ENCODE measurements around the gene RPL23.

RPL23 gene

GRCh38 chr17:38853292-38854219 lies at the start of gene RPL23:
RPL23 (minus strand) TSS chr17:38853721; CDS start chr17:38853710, 11 bp downstream.
- peak; percentile 98 for DNase-seq (ENCODE audit: low spot score)

GRCh38 chr17:38900978-38901656 lies 47.6 kb upstream of the RPL23 start:
- peak; percentile 53 for DNase-seq (ENCODE audit: low spot score)

DNA sequence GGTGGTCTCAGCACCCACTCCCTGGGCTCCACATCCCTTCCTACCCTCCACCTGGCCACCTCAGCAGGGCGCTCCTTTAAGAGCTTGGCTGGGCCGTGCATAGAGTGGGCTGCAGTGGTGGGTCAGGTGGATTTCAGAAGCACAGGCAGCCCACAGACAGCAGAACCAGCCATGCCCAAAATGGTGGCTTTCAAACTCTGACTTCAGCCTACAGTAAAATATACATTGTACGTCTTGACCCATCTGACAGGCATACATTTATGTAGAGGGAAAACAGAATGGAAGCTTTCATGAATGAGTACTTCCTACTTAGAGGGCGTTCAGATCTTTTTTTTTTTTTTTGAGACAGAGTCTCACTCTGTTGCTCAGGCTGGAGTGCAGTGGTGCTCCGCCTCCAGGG lies 45.9 kb upstream of the RPL23 start:
- no peak for DNase-seq (ENCODE audit: low spot score)

GRCh38 chr17:38898812-38899348 lies 45.4 kb upstream of the RPL23 start:
- no peak for DNase-seq (ENCODE audit: low spot score)

- DNase-seq (ENCODE audit: low spot score), result no peak
Measured at GRCh38 chr17:38898291-38898679, 44.8 kb upstream of the RPL23 start.

DNA sequence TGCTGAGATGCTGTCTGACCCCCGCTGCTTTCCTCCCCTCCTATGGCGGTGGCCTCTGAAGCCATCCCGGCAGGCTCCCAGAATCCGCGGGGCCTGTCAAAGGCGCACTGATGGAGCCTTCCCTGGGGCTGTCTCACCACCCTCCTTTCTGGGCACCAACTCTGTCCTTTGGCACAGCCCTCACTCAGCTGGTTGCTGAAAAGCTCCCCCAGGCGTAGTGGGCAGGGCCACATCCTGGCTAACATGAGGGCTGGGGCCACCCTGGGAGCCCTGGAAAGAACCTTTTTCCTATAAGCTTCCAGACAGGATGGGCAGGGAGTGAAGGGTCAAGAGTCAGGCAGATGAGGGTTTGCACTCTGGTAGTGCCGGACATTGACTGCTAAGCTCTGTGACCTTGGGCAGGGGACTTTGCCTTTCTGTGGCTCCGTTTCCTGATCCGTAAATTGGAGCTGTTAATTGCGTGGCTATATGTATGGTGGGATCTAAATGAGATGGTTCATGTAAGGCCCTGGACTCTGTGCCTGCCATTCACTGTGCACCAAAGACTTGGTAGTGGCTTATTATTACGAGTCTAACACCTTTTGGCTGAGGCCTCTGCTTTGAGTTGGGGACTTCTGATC lies 44.3 kb upstream of the RPL23 start:
- DNase-seq (ENCODE audit: low spot score), result no peak

- no peak for DNase-seq (ENCODE audit: low spot score)
Measured at GRCh38 chr17:38897176-38897575, 43.7 kb upstream of the RPL23 start.

- no peak for DNase-seq (ENCODE audit: low spot score)
Measured at GRCh38 chr17:38896346-38896954, 42.9 kb upstream of the RPL23 start.

GRCh38 chr17:38894276-38894675 lies 40.8 kb upstream of the RPL23 start:
- DNase-seq (ENCODE audit: low spot score), result no peak

DNA sequence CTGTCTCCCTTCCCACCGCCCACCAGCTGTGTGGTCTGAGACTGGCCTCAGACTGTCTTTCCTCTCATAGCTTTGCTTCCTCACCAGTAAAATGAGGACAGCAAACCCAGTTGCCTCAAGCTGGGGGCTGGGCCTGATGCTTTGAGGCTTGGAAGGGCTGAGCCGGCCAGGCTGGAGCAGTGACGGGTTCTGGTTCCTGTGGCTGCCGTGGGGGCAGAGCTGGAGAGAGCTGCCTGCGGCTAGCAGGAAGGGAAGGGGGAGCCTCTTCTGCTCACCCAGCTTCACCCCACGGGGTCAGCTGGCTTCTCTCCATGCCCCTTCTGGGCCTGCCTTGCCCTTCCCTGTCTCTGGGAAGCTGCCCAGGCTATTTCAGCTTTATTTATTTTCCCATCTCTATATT lies 40.1 kb upstream of the RPL23 start:
- DNase-seq (ENCODE audit: low spot score), result no peak

GRCh38 chr17:38893113-38893512 lies 39.6 kb upstream of the RPL23 start:
- no peak for DNase-seq (ENCODE audit: low spot score)

DNA sequence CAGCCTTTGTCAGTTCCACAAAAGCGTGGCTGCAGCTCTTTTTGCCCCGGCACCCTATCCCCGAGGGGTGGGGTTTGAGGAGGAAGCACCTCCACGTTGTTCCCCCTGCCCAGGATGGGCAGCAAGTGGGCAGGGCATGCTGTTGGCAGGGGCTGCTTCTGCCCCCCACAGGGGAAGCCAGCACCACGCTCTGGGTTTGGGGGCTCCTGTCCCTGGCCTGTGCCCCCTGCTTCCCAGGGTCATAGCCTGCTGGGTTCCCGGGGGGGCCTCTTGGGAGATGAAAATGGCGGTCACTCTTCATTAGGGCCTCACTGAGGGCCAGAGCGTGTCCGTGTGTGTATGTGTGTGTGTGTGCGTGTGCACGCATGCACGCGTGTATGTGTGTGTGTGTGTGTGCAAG lies 39.1 kb upstream of the RPL23 start:
- DNase-seq (ENCODE audit: low spot score), result no peak

- DNase-seq (ENCODE audit: low spot score), result no peak
Measured at GRCh38 chr17:38892083-38892482, 38.6 kb upstream of the RPL23 start.

GRCh38 chr17:38891441-38891840 lies 37.9 kb upstream of the RPL23 start:
- DNase-seq (ENCODE audit: low spot score), result no peak

DNA sequence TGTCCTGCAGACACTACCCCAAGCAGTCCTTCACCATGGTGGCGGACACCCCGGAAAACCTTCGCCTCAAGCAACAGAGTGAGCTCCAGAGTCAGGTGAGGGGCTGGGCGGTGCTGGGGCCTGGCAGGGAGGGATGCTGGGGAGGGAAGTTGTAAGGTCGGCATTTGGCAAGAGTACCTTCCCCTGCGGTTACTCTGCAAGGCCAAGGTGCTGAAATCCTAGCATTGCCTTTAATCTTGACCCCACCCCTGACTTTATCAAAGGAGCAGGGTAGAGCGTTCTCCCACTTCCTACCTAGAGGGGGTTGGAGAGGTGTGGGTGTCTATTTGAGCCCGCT lies 36.9 kb upstream of the RPL23 start:
- DNase-seq (ENCODE audit: low spot score), result no peak

GRCh38 chr17:38889745-38890409 lies 36.4 kb upstream of the RPL23 start:
- no peak for DNase-seq (ENCODE audit: low spot score)

DNA sequence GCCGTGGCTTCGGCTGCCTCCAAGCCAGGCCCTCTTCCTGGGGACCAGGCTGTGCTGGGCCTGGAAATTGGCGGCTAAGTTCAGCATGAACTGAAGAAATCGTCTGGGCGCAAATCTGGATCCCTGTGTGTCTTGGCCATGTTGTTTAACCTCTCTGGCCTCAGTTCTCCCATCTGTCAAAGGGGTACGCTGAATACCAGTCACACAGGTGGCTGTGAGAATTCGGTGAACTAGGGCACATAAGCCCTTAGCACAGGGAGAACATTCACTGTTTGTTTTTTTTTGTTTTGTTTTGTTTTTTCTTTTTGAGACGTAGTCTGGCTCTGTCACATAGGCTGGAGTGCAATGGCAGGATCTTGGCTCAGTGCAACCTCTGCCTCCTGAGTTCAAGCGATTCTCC lies 35.3 kb upstream of the RPL23 start:
- DNase-seq (ENCODE audit: low spot score), result no peak

DNA sequence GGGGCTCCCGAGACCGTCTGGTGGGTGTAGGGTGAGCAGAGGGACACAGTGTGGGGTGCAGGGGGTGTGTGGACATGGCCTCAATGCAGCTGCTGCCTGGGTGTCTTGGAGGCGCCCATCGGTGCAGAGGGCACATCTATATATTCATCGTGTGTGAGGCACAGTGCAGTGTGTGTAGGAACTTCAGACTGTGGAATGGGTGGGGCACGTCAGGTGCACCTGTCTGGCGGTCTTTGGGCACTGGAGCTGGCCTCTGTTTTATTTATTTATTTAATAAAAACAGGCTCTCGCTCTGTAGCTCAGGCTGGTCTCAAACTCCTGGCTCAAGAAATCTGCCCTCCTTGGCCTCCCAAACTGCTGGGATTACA lies 33.1 kb upstream of the RPL23 start:
- no peak for DNase-seq (ENCODE audit: low spot score)

DNA sequence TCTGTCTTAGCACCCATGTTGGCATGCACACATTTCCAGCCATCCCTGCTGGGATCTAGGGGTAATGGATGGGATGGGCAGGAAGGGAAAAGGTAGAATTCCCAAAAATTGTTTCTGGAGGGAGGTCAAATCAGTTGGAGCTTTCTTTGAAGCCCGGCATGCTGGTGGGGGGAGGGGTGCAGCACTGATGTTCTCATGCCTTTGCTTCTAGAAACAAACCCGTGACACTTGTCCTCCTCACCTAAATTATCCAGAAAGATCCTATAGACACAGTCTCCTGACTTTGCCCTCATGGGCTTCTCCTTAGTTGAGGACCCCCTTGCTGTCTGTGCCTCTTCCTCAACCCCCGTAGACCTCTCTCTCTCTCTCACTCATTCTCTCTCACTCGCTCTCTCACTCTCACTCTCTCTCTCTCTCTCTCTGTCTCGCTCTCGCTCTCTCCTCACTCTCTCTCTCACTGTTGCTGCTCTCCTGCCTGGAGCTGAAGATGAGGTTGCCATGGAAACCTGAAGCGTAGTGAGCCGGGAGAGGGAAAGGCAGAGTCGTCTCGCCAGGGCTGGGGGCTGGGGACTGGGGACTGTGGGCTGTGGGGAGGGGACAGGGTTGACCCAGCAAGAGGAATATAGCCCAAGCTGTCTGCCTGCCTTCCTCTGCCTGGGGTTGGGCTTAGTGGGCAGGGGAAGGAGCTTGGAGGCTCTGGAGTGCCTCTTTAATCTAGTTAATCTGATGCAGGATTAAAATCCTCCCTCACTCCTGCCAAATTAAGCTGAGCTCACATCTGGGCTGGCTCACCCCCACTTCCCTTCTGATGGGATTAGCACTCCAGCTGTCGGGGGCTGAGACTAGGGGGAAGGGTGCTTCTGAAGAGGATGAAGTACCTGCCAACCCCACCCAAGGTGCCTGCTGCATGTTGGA lies 32.5 kb upstream of the RPL23 start:
- DNase-seq (ENCODE audit: low spot score), result no peak

- DNase-seq (ENCODE audit: low spot score), result no peak
Measured at GRCh38 chr17:38885044-38885727, 31.7 kb upstream of the RPL23 start.

Data from SW480 (cell line).